Measurements from ENCODE around the gene CDIP1. TPM values are rescaled to one million over a fixed set of nuclear protein-coding genes. Genes with fewer than 3 reads are reported as not detected.

CDIP1 gene
- total and polyA plus RNA-seq, 2 of the 8 experiments (the other 6 are each of a cell fraction or from before 2014, with no cell fraction given): 56.6 to 76.3 TPM

- no peak for TF ChIP-seq RBBP5 (IDR thresholded peaks at IDR 0.05; ENCODE audit: borderline replicate concordance, low read depth, low read length)
Measured at GRCh38 chr16:4531811-4532210, 6.8 kb downstream of the CDIP1 start (continued).

All from H1 (cell line).